G401.6 (cell line): ENCODE data around the gene SLC7A9.
"Not testable (repeated sequence)": the region's sequence is repeated elsewhere in the genome, so short reads cannot be mapped to it uniquely, and the experiment has no call there.

Experiments
- FAIRE-seq: peaks from 2 replicates; lab custom pipeline; 2012; peaks lifted over from hg19 to GRCh38; lab: Jason Lieb, UNC

Gene SLC7A9

GRCh38 chr19:32881766-32882165 lies 12.2 kb upstream of the SLC7A9 start:
- FAIRE-seq, result no peak

GRCh38 chr19:32880622-32881021 lies 11.1 kb upstream of the SLC7A9 start:
- no peak for FAIRE-seq

- no peak for FAIRE-seq
Observed at GRCh38 chr19:32879741-32880140, 10.2 kb upstream of the SLC7A9 start.

GRCh38 chr19:32878988-32879387 lies 9.4 kb upstream of the SLC7A9 start:
- no peak for FAIRE-seq

- FAIRE-seq, result no peak
Observed at GRCh38 chr19:32877977-32878745, 8.6 kb upstream of the SLC7A9 start.

GRCh38 chr19:32877323-32877912 lies 7.9 kb upstream of the SLC7A9 start:
- FAIRE-seq, result no peak

- FAIRE-seq, result no peak
Observed at GRCh38 chr19:32876919-32877285, 7.3 kb upstream of the SLC7A9 start.

GRCh38 chr19:32876236-32876918 lies 6.8 kb upstream of the SLC7A9 start:
- FAIRE-seq, result no peak

GRCh38 chr19:32875428-32875827 lies 5.9 kb upstream of the SLC7A9 start:
- no peak for FAIRE-seq

GRCh38 chr19:32874605-32875004 lies 5.0 kb upstream of the SLC7A9 start:
- FAIRE-seq, result no peak

- FAIRE-seq, result no peak
Observed at GRCh38 chr19:32873247-32873959, 3.8 kb upstream of the SLC7A9 start.

- FAIRE-seq, result no peak
Observed at GRCh38 chr19:32872391-32872790, 2.8 kb upstream of the SLC7A9 start.

- FAIRE-seq, result no peak
Observed at GRCh38 chr19:32870981-32871451, 1.4 kb upstream of the SLC7A9 start.

GRCh38 chr19:32869966-32870573 lies 503 bp upstream of the SLC7A9 start:
- FAIRE-seq, result no peak

GRCh38 chr19:32868206-32868950 lies 1.2 kb downstream of the SLC7A9 start:
- FAIRE-seq, result no peak

- FAIRE-seq, result not testable (repeated sequence)
Observed at GRCh38 chr19:32867436-32867835, 2.1 kb downstream of the SLC7A9 start.

GRCh38 chr19:32866564-32867265 lies 2.9 kb downstream of the SLC7A9 start:
- FAIRE-seq, result no peak

- FAIRE-seq, result no peak
Observed at GRCh38 chr19:32866061-32866460, 3.5 kb downstream of the SLC7A9 start.

- no peak for FAIRE-seq
Observed at GRCh38 chr19:32865326-32865725, 4.2 kb downstream of the SLC7A9 start.

- no peak for FAIRE-seq
Observed at GRCh38 chr19:32864318-32865007, 5.1 kb downstream of the SLC7A9 start.
